ENCODE data around the gene RALGPS1. TPM values are rescaled to one million over a fixed set of nuclear protein-coding genes. Genes with fewer than 3 reads are reported as not detected.

RALGPS1 gene
- total RNA-seq, 2 experiments from 2014 or later, result 1.9 to 2.2 TPM

- H3K36me3 Mint-ChIP-seq (ENCODE audit: low read depth), result no peaks in the 10 kb centered on the region
- POLR2A ChIA-PET, result no interaction called here
- H3K9me3 Mint-ChIP-seq, result no peaks in the 10 kb centered on the region
- ATAC-seq (no peak), DNase-seq (no peak)
- peaks cover 9% of the 10 kb centered on the region for H3K27me3 Mint-ChIP-seq
- CTCF ChIA-PET, result interaction anchor here (1.6 kb wide), 1 partner anchor 9 kb away, joined by 3 read pairs; no protein-coding TSS in a partner anchor
- H3K4me1 Mint-ChIP-seq (ENCODE audit: low read depth), result no peaks in the 10 kb centered on the region
- no peak for TF ChIP-seq CTCF (IDR thresholded peaks at IDR 0.05)
- intact Hi-C loops (cut with micrococcal nuclease), result no loop called here
- no peak overlapping the region for H3K27ac Mint-ChIP-seq
- H3K4me3 Mint-ChIP-seq, result no peak overlapping the region
These were observed 354.9 kb downstream of the RALGPS1 start for GRCh38 chr9:127269449-127269848.

Other genes starting within 250 kb of the RALGPS1 start
- gene ZBTB43, start 109.7 kb upstream of the RALGPS1 start, total RNA-seq, result 10 to 100 TPM; 14.3 to 21.1 TPM
- 1 to 10 TPM; 4.6 to 4.7 TPM for gene ZBTB34, start 54.1 kb upstream of the RALGPS1 start, total RNA-seq
- not detected for gene ANGPTL2, start 207.9 kb downstream of the RALGPS1 start, total RNA-seq